GM13977 (cell line): ENCODE data around the gene PSMG4.

ENCODE experiments used
- DNase-seq: peaks from one replicate; pipeline ENCODE4 v3.0.0; 2012; ENCODE audit warnings: low spot score
- CTCF ChIP-seq: IDR thresholded peaks from 2 replicates; pipeline ENCODE4 v1.5.1; 2012; ENCODE audit warnings: mild to moderate bottlenecking, control low read depth; ENCODE audit not compliant: insufficient read depth; ENCODE audit errors: extremely low read depth, missing control alignments
- in situ Hi-C: fragments of 300-500 bp; cut with MboI; formaldehyde crosslinking; loops from one replicate; pipeline ENCODE4 v1.12.0; 2022; ENCODE audit warnings: low sequenced_read_pairs, low pct_unique_long_range_greater_than_20kb, mixed read lengths, inconsistent platforms; ENCODE audit not compliant: unreplicated experiment

PSMG4 gene

DNA sequence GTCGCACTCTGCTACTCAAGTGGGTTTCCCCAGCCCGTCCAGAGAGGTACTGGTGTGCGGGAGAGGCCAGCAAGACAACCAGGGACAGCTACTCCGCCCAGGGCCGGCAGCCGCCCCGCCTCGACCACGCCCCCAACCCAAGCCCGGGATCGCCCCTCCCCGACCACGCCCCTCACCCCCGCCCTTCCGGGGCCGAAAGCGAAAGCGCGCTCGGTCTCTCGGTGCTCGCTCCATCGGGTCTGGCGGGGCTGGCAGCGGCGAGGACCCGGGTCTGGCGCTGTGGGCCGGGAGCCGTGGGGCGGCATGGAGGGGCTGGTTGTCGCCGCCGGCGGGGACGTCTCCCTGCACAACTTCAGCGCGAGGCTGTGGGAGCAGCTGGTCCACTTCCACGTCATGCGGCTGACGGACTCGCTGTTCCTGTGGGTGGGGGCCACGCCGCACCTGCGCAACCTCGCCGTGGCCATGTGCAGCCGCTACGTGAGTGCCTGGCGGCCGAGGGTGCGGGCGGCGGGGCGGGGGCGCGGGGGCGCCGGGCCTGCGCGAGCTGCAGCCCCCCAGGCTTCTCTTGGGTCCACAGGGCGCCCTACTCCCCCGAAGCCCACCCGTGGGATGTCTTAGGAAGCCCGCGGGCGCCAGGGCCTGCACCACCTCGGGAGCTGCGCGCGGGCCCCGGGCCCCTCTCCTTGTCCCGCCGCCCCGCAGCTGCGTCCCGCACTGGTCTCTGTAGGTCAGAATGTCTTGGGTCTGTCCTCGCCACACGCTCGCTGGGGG lies at the start of gene PSMG4:
Gene PSMG4 (plus strand): TSS at position 228 of the 771 bp plus-strand sequence. CDS start 76 bp downstream, at position 304.
- in situ Hi-C loops, result no loop called here
- no peak for TF ChIP-seq CTCF
- peak; percentile 99 for DNase-seq

DNA sequence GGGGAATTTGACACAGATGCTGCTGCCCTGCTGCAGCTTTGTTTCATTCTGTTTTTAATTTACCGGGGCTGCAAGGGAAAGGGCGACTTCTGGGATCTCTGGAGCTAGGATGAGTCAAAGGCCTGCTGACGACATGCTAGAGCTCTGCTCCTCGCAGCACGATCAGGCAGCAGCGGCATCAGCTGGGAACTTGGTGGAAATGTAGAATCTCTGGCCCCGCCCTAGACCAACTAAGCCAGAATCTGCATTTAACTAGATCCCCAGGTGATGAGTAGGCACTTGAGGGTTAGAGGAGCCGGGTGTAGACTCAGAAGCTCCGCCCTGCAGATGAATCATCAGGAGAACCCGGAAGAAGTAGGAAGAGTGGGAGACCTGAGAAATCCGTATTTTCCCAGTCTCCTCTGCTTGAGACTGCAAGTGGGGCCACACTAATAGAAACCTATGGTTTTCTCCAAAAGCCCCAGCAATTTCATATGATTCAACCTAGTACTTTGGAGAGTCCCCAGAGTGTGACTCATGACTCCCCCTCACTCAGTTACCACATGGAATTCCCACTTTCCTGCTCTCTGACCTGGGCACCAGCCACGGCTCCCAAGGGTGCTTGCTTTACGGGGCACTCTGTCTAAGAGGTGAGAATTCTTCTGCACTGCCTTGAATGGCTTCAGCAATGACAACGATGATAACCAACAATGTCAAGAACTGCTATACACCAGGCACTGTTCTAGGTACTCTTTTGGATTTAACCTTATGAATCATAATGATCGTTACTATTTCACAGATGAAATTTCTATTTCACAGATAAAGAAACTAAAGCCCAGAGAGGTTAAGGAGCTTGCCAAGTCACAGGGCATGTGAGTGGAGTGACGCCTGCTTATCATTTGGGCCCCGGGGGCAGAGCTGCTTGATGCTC lies 49.4 kb upstream of the PSMG4 start:
- in situ Hi-C loops, result no loop called here
- no peak for DNase-seq
- peak; percentile 40 for TF ChIP-seq CTCF

DNA sequence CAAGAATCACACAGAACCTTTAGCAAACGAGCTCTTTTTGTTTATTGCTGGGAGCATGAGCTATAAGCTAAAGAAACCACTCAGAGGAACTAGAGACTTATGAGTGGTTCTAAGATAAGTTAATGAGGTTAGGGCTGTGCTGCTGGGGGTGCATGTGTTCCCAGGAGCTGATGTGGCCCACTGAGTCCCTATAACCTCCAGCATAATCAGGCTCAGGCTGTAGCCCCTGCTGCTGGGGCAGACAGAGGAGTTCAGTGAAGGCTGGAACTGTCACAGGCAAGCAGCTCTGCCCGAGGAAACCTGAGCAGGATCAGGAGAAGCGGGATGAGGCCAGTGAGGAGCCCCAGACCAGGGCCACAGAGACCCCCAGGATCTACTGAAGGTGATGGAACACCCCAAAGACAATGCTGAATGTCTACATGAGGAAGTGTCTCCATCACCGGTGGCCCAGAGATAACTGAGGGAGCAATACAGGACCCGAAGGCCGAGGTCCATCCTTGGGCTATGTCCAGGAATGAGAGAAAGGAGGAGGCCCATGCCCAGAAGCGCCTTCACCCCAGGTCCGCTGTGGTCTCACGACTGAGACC lies 48.6 kb upstream of the PSMG4 start:
- in situ Hi-C loops, result no loop called here
- DNase-seq, result no peak
- TF ChIP-seq CTCF, result no peak

DNA sequence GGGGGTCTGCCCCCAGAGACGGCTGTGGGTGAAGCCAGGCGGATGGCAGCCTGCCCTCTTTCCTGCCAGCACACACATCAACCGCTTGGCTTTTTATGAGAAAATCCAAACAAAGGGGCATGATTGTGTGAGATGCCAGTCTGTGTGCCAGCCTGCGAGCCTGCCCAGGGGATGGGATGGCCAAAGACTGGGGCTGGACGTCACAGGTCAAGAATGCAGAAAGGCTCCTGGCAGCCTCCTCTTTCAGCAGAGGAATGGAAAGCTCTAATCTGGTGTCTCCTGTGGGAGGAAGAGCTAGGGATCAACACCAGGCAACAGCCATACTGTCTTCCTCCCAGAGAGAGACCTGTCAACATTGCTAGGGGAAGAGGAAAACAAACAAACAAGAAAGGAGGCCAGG lies 47.1 kb upstream of the PSMG4 start:
- in situ Hi-C loops, result no loop called here
- no peak for DNase-seq
- no peak for TF ChIP-seq CTCF

- DNase-seq, result no peak
- in situ Hi-C loops, result no loop called here
- no peak for TF ChIP-seq CTCF
Observed at GRCh38 chr6:3212261-3212660, 46.5 kb upstream of the PSMG4 start.

DNA sequence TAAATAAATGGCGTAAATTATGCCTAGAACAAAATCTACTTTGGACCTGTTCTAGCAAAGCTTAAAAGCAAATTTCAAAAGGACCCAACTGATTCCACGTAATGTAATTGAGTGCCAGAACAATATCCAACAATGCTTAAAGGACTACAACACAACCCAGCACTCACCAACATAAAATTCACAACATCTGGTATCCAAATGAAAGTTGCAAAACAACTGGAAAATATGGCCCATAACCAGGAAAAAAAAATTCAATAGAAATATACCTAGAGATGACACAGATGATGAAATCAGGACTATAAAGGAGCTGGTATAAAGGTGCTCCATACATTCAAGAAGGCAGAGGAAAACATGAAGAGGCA lies 45.4 kb upstream of the PSMG4 start:
- in situ Hi-C loops, result no loop called here
- no peak for TF ChIP-seq CTCF
- DNase-seq, result no peak
